CD4-positive, alpha-beta T cell treated with Interleukin-1 beta for 1 hour (primary cell): ENCODE measurements around the gene SLC25A47.
"Not testable (repeated sequence)": the region's sequence is repeated elsewhere in the genome, so short reads cannot be mapped to it uniquely, and the experiment has no call there.

Source experiments
- DNase-seq, 2 donors: peaks; one replicate each; pipeline ENCODE4 v3.0.0-alpha.2; 2020 to 2022

The SLC25A47 gene

GRCh38 chr14:100306101-100306997 lies 16.8 kb upstream of the SLC25A47 start, which contains the start of gene SLC25A29:
Gene SLC25A29 (minus strand): TSS chr14:100306444. CDS start chr14:100306232, 212 bp downstream.
- DNase-seq = peak; percentile 78 to 80

- DNase-seq = no peak
Observed at GRCh38 chr14:100306998-100307765, 16.0 kb upstream of the SLC25A47 start.

- no peak for DNase-seq
Observed at GRCh38 chr14:100307766-100308426, 15.2 kb upstream of the SLC25A47 start.

- not testable (repeated sequence) for DNase-seq
Observed at GRCh38 chr14:100308427-100308792, 14.7 kb upstream of the SLC25A47 start.

GRCh38 chr14:100309028-100309737 lies 14.0 kb upstream of the SLC25A47 start:
- no peak for DNase-seq

- DNase-seq = peak in 1 of 2 donors; percentile 21
Observed at GRCh38 chr14:100312110-100312876, 10.8 kb upstream of the SLC25A47 start.

- no peak for DNase-seq
Observed at GRCh38 chr14:100312877-100313400, 10.2 kb upstream of the SLC25A47 start.

GRCh38 chr14:100313464-100314230 lies 9.5 kb upstream of the SLC25A47 start:
- DNase-seq = no peak

- no peak for DNase-seq
Observed at GRCh38 chr14:100314724-100315123, 8.4 kb upstream of the SLC25A47 start.

- no peak for DNase-seq
Observed at GRCh38 chr14:100317389-100317788, 5.8 kb upstream of the SLC25A47 start.

GRCh38 chr14:100317912-100318808 lies 5.0 kb upstream of the SLC25A47 start:
- peak; percentile 72 to 74 for DNase-seq

- no peak for DNase-seq
Observed at GRCh38 chr14:100320157-100320856, 2.8 kb upstream of the SLC25A47 start.

GRCh38 chr14:100321473-100322137 lies 1.5 kb upstream of the SLC25A47 start:
- no peak for DNase-seq

GRCh38 chr14:100322138-100322957 lies 791 bp upstream of the SLC25A47 start:
- no peak for DNase-seq

GRCh38 chr14:100323942-100324307 lies 786 bp downstream of the SLC25A47 start:
- no peak for DNase-seq

- DNase-seq = no peak
Observed at GRCh38 chr14:100325231-100325632, 2.1 kb downstream of the SLC25A47 start.

GRCh38 chr14:100325958-100326357 lies 2.8 kb downstream of the SLC25A47 start:
- DNase-seq = no peak

GRCh38 chr14:100327128-100327527 lies 4.0 kb downstream of the SLC25A47 start:
- no peak for DNase-seq
